Fibroblast of lung (primary cell): ENCODE measurements around the gene DPYSL3. TPM values are rescaled to one million over a fixed set of nuclear protein-coding genes. Genes with fewer than 3 reads are reported as not detected.
"Not testable (repeated sequence)": the region's sequence is repeated elsewhere in the genome, so short reads cannot be mapped to it uniquely, and the experiment has no call there.

Experiments
- DNase-seq, 2 donors: peaks; one replicate each; pipeline versions ENCODE4 v3.0.0 to v3.0.0-alpha.2; 2010; ENCODE audit warnings: low read depth in 2 of 2
- H2AFZ ChIP-seq: 2 replicates; pipeline ENCODE4 v1.5.1; 2012; ENCODE audit warnings: low read length, control low read depth, inconsistent platforms
- H3K27ac ChIP-seq: 2 replicates; pipeline ENCODE4 v1.5.1; 2011; ENCODE audit warnings: low read length, control low read depth; ENCODE audit not compliant: insufficient read depth
- H3K27me3 ChIP-seq: 2 replicates; pipeline ENCODE4 v1.5.1; 2011; ENCODE audit warnings: mild to moderate bottlenecking, low read length; ENCODE audit not compliant: control insufficient read depth, insufficient read depth
- H3K36me3 ChIP-seq: 2 replicates; pipeline ENCODE4 v1.5.1; 2011; ENCODE audit warnings: low read length; ENCODE audit not compliant: control insufficient read depth, insufficient read depth
- H3K4me1 ChIP-seq: 2 replicates; pipeline ENCODE4 v1.5.1; 2011; ENCODE audit warnings: low read length; ENCODE audit not compliant: control insufficient read depth, insufficient read depth; ENCODE audit errors: extremely low read depth
- H3K4me2 ChIP-seq: 2 replicates; pipeline ENCODE4 v1.5.1; 2011; ENCODE audit warnings: low read length, control low read depth; ENCODE audit not compliant: insufficient read depth; ENCODE audit errors: extremely low read depth
- H3K4me3 ChIP-seq, 4 experiments: fragments of 200-600 bp in 1 of 4; sonication (generic) in 1 of 4; replicated peaks in 1 of 4; 2 replicates each; pipeline ENCODE4 v1.5.1; 2011 to 2016; ENCODE audit warnings: low read length in 4 of 4, low read depth in 3 of 4, mild to moderate bottlenecking in 3 of 4, control low read depth in 2 of 4, inconsistent platforms in 1 of 4, mixed read lengths in 1 of 4; ENCODE audit not compliant: insufficient read depth in 1 of 4; ENCODE audit errors: control extremely low read depth in 1 of 4
- H3K79me2 ChIP-seq: 2 replicates; pipeline ENCODE4 v1.5.1; 2012; ENCODE audit warnings: mild to moderate bottlenecking, low read length, inconsistent platforms; ENCODE audit not compliant: control insufficient read depth, insufficient read depth
- H3K9ac ChIP-seq: 2 replicates; pipeline ENCODE4 v1.5.1; 2011; ENCODE audit warnings: mild to moderate bottlenecking, low read length, control low read depth; ENCODE audit not compliant: insufficient read depth
- H3K9me3 ChIP-seq: 2 replicates; pipeline ENCODE4 v1.5.1; 2012; ENCODE audit warnings: low read depth, low read length; ENCODE audit not compliant: control insufficient read depth, insufficient read depth
- H4K20me1 ChIP-seq: 2 replicates; pipeline ENCODE4 v1.5.1; 2011; ENCODE audit warnings: low read length; ENCODE audit not compliant: control insufficient read depth, insufficient read depth; ENCODE audit errors: extremely low read depth
- EZH2 ChIP-seq: IDR thresholded peaks from 2 replicates; pipeline ENCODE4 v1.5.1; 2012; ENCODE audit warnings: low read length, control low read depth, mild to moderate bottlenecking; ENCODE audit errors: missing control alignments
- polyA plus RNA-seq, 2 donors: library from polyadenylated mRNA; depleted of rRNA in 1 of 2; stranded (reverse) in 1 of 2; unstranded in 1 of 2; fragments of >200 nt; gene quantifications; 2 replicates each; pipeline ENCODE4 v1.2.1, GENCODE V29; 2011 to 2012; ENCODE audit warnings: missing spikeins in 1 of 2
- total RNA-seq: library from RNA; depleted of rRNA; stranded (reverse); fragments of >200 nt; gene quantifications from 2 replicates; pipeline ENCODE4 v1.2.1, GENCODE V29; 2014
- TF ChIP-seq, protein P1 (sequence below), 2 donors: IDR thresholded peaks in 1 of 2; conservative IDR thresholded peaks in 1 of 2; 1 replicate in 1 of 2; 2 replicates in 1 of 2; pipeline ENCODE4 v1.5.1; 2011 to 2012; ENCODE audit warnings: low read length in 2 of 2, control low read depth in 1 of 2, inconsistent platforms in 1 of 2, low read depth in 1 of 2, mild to moderate bottlenecking in 1 of 2

DPYSL3 gene
- total and polyA plus RNA-seq, 2 donors (not counting 1 experiment from before 2014, with no cell fraction given), result 52.4 to 206 TPM

- H3K4me1 ChIP-seq, result peaks cover 8% of the 10 kb centered on the region
- no peak overlapping the region for H3K9ac ChIP-seq
- no peak overlapping the region for H3K4me3 ChIP-seq
- H3K27ac ChIP-seq, result no peak overlapping the region
- H4K20me1 ChIP-seq, result no peaks in the 10 kb centered on the region
- no peaks in the 10 kb centered on the region for H3K9me3 ChIP-seq
- H3K79me2 ChIP-seq, result no peaks in the 10 kb centered on the region
- no peak overlapping the region for H3K4me2 ChIP-seq
- TF ChIP-seq, protein P1, sequence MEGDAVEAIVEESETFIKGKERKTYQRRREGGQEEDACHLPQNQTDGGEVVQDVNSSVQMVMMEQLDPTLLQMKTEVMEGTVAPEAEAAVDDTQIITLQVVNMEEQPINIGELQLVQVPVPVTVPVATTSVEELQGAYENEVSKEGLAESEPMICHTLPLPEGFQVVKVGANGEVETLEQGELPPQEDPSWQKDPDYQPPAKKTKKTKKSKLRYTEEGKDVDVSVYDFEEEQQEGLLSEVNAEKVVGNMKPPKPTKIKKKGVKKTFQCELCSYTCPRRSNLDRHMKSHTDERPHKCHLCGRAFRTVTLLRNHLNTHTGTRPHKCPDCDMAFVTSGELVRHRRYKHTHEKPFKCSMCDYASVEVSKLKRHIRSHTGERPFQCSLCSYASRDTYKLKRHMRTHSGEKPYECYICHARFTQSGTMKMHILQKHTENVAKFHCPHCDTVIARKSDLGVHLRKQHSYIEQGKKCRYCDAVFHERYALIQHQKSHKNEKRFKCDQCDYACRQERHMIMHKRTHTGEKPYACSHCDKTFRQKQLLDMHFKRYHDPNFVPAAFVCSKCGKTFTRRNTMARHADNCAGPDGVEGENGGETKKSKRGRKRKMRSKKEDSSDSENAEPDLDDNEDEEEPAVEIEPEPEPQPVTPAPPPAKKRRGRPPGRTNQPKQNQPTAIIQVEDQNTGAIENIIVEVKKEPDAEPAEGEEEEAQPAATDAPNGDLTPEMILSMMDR (conservative IDR thresholded peaks at IDR 0.05 in 1 of 2, IDR thresholded peaks at IDR 0.05 in 1 of 2; ENCODE audit: low read depth in 1 of 2, low read length in 2 of 2), result no peak
- no peak for TF ChIP-seq EZH2
- no peak overlapping the region for H2AFZ ChIP-seq
- DNase-seq, result peak; percentile 50 to 60
- peaks cover 2% of the 10 kb centered on the region for H3K27me3 ChIP-seq
- no peaks in the 10 kb centered on the region for H3K36me3 ChIP-seq
Observed at GRCh38 chr5:147557876-147558745, 48.2 kb upstream of the DPYSL3 start.

DNA sequence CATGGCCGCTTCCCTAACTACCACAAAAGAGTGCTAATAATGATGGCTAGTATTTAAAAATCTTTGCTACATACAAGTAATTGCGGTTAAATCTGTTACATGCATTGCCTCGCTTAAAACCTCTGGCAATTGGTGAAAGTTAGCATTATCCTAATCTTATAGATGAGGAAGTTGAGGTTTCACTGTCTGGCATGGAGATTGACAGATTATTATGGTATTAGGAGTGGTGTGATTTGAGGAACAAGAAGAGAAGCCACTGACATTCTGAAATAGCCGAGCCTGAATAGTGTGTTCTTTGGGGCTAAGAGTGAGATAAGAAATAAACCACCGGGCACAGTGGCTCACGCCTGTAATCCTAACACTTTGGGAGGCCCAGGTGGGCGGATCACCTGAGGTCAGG lies 45.3 kb upstream of the DPYSL3 start:
- H3K9ac ChIP-seq, result no peak overlapping the region
- no peak overlapping the region for H3K4me2 ChIP-seq

GRCh38 chr5:147554261-147554817 lies 44.5 kb upstream of the DPYSL3 start:
- H3K4me1 ChIP-seq, result peaks cover 8% of the 10 kb centered on the region
- H3K9me3 ChIP-seq, result no peaks in the 10 kb centered on the region
- no peaks in the 10 kb centered on the region for H3K79me2 ChIP-seq
- H3K4me2 ChIP-seq, result peak overlapping the region; percentile 89
- H2AFZ ChIP-seq, result peak overlapping the region; percentile 60
- peak overlapping the region; percentile 39 for H3K9ac ChIP-seq
- H4K20me1 ChIP-seq, result no peaks in the 10 kb centered on the region
- peak overlapping the region in 3 of 4 experiments; percentile 27 to 43 (median 36) for H3K4me3 ChIP-seq
- TF ChIP-seq, protein P1 (conservative IDR thresholded peaks at IDR 0.05 in 1 of 2, IDR thresholded peaks at IDR 0.05 in 1 of 2; ENCODE audit: low read depth in 1 of 2, low read length in 2 of 2), result no peak
- TF ChIP-seq EZH2, result no peak
- H3K27ac ChIP-seq, result peak overlapping the region; percentile 61
- DNase-seq, result peak; percentile 76 to 92
- no peaks in the 10 kb centered on the region for H3K27me3 ChIP-seq
- no peaks in the 10 kb centered on the region for H3K36me3 ChIP-seq

More for the DNA sequence above, 45.3 kb upstream of the DPYSL3 start:
- no peaks in the 10 kb centered on the region for H3K79me2 ChIP-seq
- no peaks in the 10 kb centered on the region for H3K9me3 ChIP-seq
- TF ChIP-seq EZH2, result no peak
- TF ChIP-seq, protein P1 (conservative IDR thresholded peaks at IDR 0.05 in 1 of 2, IDR thresholded peaks at IDR 0.05 in 1 of 2; ENCODE audit: low read depth in 1 of 2, low read length in 2 of 2), result no peak
- DNase-seq, result no peak
- H3K4me3 ChIP-seq, result no peak overlapping the region
- no peak overlapping the region for H3K27ac ChIP-seq
- no peaks in the 10 kb centered on the region for H3K36me3 ChIP-seq
- no peaks in the 10 kb centered on the region for H4K20me1 ChIP-seq
- no peaks in the 10 kb centered on the region for H3K27me3 ChIP-seq
- peaks cover 8% of the 10 kb centered on the region for H3K4me1 ChIP-seq
- H2AFZ ChIP-seq, result no peak overlapping the region

- peak overlapping the region; percentile 60 for H2AFZ ChIP-seq
- not testable (repeated sequence) for H3K4me1 ChIP-seq, H4K20me1 ChIP-seq, H3K27me3 ChIP-seq, DNase-seq, H3K9me3 ChIP-seq, H3K79me2 ChIP-seq, H3K36me3 ChIP-seq
- peak overlapping the region; percentile 89 for H3K4me2 ChIP-seq
- H3K9ac ChIP-seq, result peak overlapping the region; percentile 39
- peak overlapping the region in 3 of 4 experiments; percentile 27 to 43 (median 36) for H3K4me3 ChIP-seq
- H3K27ac ChIP-seq, result peak overlapping the region; percentile 61
Observed at GRCh38 chr5:147553817-147554216, 43.9 kb upstream of the DPYSL3 start.
